DMS79 (cell line): ENCODE measurements around the gene PROC.
"Not testable (repeated sequence)": the region's sequence is repeated elsewhere in the genome, so short reads cannot be mapped to it uniquely, and the experiment has no call there.

Experiments used
- DNase-seq: peaks from one replicate; lab custom pipeline; 2025; lab: John Stamatoyannopoulos, UW

Gene PROC

DNA sequence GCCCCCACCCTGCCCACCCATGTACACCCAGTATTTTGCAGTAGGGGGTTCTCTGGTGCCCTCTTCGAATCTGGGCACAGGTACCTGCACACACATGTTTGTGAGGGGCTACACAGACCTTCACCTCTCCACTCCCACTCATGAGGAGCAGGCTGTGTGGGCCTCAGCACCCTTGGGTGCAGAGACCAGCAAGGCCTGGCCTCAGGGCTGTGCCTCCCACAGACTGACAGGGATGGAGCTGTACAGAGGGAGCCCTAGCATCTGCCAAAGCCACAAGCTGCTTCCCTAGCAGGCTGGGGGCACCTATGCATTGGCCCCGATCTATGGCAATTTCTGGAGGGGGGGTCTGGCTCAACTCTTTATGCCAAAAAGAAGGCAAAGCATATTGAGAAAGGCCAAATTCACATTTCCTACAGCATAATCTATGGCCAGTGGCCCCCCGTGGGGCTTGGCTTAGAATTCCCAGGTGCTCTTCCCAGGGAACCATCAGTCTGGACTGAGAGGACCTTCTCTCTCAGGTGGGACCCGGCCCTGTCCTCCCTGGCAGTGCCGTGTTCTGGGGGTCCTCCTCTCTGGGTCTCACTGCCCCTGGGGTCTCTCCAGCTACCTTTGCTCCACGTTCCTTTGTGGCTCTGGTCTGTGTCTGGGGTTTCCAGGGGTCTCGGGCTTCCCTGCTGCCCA lies 9.3 kb downstream of the PROC start:
- DNase-seq = no peak

DNA sequence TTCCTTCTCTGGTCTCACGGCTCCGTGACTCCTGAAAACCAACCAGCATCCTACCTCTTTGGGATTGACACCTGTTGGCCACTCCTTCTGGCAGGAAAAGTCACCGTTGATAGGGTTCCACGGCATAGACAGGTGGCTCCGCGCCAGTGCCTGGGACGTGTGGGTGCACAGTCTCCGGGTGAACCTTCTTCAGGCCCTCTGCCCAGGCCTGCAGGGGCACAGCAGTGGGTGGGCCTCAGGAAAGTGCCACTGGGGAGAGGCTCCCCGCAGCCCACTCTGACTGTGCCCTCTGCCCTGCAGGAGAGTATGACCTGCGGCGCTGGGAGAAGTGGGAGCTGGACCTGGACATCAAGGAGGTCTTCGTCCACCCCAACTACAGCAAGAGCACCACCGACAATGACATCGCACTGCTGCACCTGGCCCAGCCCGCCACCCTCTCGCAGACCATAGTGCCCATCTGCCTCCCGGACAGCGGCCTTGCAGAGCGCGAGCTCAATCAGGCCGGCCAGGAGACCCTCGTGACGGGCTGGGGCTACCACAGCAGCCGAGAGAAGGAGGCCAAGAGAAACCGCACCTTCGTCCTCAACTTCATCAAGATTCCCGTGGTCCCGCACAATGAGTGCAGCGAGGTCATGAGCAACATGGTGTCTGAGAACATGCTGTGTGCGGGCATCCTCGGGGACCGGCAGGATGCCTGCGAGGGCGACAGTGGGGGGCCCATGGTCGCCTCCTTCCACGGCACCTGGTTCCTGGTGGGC lies 10.0 kb downstream of the PROC start:
- DNase-seq = no peak

GRCh38 chr2:127428815-127429109 lies 10.5 kb downstream of the PROC start:
- no peak for DNase-seq

DNA sequence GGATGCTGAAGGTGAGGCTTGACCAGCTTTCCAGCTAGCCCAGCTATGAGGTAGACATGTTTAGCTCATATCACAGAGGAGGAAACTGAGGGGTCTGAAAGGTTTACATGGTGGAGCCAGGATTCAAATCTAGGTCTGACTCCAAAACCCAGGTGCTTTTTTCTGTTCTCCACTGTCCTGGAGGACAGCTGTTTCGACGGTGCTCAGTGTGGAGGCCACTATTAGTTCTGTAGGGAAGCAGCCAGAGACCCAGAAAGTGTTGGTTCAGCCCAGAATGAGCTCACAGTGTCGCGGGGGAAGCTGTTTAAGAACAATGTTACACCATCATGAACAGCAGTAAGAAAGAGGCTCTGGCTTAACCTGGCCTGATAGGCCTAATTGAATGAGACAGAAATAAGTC lies 11.1 kb downstream of the PROC start:
- no peak for DNase-seq

DNA sequence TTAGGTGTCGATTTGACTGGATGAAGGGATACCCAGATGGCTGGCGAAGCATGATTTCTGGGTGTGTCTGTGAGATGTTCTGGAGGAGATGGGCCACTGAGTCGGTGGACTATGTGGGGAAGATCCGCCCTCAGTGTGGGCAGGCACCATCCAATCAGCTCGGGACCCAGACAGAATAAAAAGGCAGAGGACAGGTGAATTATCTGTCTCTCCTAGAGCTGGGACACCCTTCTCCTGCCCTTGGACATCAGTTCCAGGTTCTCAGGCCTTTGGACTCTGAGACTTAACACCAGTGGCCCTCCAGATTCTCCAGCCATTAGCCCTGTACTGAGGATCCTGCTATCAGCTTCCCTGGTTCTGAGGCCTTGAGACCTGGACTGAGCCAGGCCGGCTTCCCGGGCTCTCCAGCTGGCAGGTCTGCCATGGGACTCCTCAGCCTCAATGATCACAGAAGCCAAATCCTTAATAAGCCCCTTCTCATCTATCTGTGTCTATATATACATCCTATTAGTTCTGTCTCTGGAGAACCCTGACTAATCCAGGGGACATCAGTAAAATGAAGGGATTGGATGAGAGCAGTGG lies 11.7 kb downstream of the PROC start:
- no peak for DNase-seq

GRCh38 chr2:127431408-127432023 lies 13.3 kb downstream of the PROC start:
- no peak for DNase-seq

DNA sequence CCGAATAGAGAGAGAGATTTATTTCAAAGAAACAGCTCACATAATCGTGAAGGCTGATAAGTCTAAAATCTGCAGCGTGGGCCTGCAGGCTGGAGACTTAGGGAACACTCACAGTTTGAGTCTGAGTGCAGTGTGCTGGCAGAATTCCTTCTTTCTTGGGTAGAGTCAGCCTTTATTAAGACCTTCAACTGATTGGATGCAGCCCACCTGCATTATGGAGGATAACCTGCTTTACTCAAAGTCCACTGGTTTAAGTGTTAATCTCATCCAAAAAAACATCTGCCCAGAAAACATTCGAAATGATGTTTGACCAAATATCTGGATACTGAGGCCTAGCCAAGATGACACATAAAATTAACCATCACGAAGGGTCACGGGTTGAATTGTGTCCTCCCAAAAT lies 16.3 kb downstream of the PROC start:
- no peak for DNase-seq

DNA sequence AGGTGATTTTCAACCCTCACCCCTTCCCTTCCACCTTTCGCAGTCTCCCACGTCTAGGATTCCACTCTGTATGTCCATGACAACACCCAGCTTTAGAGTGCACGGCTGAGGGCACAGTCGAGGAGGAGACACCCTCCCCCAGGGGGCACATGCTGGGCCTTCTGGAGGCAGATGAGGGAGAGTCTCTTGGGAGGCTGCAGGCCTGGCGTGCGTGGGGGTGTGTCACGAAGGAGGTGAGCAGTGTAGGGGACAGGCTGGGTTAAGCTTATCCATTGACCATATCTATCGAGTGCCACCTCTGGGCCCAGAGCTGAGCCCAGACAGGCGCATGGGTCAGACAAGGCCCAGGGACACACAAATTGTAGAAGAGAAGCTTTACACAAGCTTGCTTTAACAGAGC lies 18.8 kb downstream of the PROC start:
- no peak for DNase-seq

- DNase-seq = no peak
Observed at GRCh38 chr2:127437781-127438726, 19.8 kb downstream of the PROC start.

DNA sequence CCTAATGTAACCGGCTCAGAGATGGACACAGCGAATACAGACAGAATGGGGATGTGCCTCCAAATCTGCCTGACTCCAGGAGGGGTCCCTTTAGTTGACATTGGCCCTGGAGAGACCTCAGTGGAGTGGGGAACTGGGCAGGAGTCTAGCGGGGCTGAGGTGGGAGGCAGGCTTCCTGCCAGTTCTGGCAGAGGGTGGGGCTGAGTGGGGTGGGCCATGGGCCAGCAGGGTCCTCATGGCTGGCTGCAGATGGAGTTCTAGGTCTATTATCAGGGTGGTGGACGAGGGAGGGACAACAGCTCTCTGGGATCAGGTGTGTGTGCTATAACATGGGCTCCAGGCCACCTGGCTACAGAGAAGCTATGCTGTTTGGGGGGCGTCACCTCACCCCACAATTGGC lies 21.1 kb downstream of the PROC start:
- DNase-seq = no peak

DNA sequence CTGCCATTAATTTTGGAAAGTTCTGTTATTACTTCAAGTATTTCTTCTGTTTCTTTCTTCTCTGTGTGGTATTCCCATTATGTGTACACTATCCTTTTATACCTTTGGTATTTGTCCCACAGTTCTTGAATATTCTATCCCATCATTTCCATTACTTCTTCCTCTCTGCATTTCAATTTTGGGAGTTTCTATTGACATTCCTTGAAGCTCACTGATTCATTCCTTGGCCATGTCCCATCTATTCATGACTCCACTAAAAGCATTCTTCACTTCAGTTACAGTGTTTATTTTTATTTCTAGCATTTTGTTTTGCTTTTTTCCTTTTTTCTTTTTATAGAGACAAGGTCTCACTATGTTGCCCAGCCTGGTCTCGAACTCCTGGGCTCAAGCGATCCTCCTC lies 30.3 kb downstream of the PROC start:
- DNase-seq = no peak

GRCh38 chr2:127449414-127449813 lies 31.2 kb downstream of the PROC start:
- no peak for DNase-seq

GRCh38 chr2:127449898-127450297 lies 31.7 kb downstream of the PROC start:
- DNase-seq = no peak

- DNase-seq = no peak
Observed at GRCh38 chr2:127451981-127452380, 33.8 kb downstream of the PROC start.

GRCh38 chr2:127452423-127452822 lies 34.2 kb downstream of the PROC start:
- DNase-seq = not testable (repeated sequence)

DNA sequence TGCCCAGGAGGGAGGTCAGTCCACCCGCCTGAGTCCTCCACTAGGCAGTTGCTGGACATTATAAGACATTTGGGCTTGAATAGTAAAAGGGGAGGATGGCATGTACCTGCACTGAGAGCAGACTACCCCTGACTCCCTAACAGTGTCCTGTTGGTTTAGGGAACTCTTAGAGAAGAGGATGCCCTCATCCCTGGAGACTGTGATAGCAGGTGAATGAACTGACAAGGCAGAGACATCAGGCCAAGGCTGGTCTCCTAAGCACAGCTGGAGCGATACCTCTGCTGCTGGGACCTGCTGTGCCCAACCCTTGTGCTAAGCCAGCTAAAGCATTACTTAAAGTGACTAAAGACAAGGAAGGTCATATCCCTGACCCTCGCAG lies 34.8 kb downstream of the PROC start:
- DNase-seq = no peak

GRCh38 chr2:127453392-127454171 lies 35.4 kb downstream of the PROC start:
- no peak for DNase-seq

GRCh38 chr2:127454595-127455565 lies 36.7 kb downstream of the PROC start:
- DNase-seq = no peak

DNA sequence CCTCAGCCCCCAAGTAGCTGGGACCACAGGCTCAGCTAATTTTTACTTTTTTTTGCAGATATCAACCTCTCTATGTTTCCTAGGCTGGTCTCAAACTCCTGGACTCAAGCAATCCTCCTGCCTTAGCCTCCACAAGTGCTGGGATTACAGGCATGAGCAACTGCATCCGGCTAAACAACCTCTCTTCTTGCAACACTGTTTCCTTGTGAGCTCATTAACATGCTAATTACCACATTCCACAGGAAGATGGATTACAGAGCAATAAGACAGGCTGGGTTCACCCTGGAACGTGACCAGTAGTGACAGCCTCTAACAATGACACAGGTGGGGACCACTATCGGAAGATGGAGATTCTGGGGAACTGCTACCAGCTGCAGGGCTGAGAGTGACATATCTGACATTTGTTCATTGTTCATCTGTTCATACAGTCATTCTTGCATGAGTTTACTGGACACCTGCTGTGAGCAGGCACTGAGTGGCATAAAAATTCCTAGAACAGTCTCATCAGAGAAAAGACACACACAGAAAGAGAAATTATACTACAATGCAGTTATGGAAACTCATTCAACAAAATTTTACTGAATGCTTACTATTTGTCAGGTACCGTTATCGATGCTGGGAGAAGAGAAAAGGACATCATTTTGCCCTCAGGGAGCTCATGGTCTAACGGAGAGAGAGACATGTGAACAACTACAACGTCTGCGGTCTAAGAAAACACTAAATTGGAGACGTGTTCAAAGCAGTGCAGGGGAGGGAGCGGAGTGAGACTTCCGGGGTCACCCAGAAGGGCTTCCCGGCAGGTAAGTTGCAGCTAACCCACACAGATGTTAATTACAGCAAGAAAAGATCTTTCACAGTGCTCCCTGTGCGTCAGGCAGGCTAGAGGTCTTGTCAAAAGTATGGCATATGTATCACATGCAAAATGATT lies 37.6 kb downstream of the PROC start:
- no peak for DNase-seq
